HG03575 (cell line): ENCODE measurements around the gene AMOT.
A peak's percentile ranks its signal among the peaks of the same experiment; 100 is the strongest.

Experiments
- ATAC-seq: cut with Tn5 transposase; IDR thresholded peaks from one replicate; pipeline ENCODE4 v1.9.1; 2021; ENCODE audit not compliant: unreplicated experiment, insufficient number of reproducible peaks, low FRiP score; ENCODE audit errors: extremely low read depth

The AMOT gene

GRCh38 chrX:112846187-112846586 lies 5.6 kb upstream of the AMOT start:
- no peak for ATAC-seq

DNA sequence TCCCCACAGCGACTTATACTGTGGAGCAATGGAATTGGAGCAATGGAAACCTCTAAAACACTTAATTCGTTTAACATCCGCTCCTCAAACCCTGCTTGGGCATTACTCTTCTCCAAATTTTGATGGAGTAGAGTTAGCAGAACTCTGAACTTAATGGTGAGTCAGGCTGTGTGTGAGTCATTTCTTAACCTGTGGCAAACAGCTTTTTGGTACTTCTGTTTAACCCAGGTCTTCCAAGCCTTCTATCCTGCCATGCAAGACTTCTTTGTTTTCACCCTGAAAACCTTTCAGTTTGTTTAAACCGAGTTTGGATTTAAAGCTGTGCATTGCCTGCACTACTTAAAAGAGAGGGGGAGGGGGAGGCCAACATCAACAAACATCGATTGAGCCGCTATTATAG lies 3.6 kb upstream of the AMOT start:
- no peak for ATAC-seq

- no peak for ATAC-seq
These were observed 1.2 kb upstream of the AMOT start for GRCh38 chrX:112841820-112842157.

DNA sequence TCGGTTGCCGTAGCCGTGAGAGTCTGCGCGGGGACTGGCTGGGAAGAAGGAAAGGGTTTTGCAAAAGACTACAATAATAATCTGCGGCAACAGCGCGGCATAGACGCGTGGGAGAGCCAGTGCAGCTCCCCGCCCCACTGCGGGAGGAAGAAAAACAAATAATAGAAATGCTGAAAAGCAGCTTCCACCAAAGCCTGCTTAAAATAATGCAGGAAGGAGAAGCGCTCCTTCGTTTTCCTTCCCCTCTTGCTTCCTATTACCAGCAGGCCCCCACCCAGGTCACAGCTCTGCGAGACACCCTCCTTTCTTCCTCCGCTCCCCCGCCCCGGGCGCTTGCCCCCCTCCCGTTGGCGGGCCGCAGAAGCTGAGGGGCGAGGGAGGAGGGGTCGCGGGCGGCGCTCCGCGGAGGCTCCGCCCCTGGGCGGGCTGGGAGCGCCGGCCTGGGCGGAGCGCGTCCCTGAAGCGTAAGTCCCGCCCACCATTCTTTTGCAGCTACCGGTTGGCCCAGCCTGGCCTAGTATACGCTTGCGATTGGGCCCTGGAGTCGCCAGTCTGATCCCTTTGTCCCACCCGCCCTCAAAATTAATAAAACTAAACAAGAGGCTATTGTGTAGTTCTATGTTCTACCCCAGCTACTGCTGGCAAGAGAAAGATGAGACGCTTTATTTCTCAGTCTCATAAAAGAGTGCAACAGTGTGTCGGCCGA lies 636 bp upstream of the AMOT start:
- peak; percentile 78 for ATAC-seq

GRCh38 chrX:112839856-112840255 lies 775 bp downstream of the AMOT start:
- ATAC-seq = no peak

GRCh38 chrX:112837531-112837930 lies 3.1 kb downstream of the AMOT start:
- no peak for ATAC-seq

GRCh38 chrX:112835019-112835418 lies 5.6 kb downstream of the AMOT start:
- no peak for ATAC-seq

DNA sequence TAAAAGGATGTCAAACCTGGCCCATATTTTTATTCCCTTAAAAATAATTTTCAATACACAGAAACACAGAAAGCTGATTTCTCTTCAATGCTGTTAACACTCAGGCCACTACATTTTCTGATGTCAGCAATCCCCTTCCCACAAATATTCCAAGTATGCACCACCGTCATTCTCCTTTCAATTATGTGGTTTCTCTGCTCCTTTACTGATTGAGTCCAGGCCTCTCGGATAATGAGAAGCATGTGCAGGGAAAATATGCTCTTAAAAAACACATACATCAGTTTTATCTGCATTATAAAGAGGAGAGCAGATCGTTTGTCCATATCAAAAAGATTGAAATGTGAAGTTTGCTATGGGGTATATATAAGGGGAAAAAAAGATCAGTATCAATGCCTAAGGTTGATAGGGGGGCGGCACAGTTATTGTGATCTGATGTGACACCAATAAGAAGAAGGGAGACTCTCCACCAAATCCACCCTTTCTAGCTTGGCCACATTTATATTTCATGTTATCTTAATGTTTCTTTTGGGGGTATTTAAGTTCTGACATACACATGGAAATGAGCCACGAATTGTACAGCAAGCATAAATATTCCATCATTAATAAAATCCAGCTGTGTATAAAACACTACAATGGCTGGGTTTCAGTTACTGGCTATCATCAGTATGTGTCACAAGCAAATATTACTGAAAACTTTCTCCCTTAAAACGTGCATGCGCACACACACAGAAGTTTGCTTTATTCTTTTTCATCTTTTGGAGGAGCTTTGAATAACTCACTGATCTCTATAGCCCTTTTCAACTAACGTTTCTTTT lies 6.4 kb downstream of the AMOT start:
- ATAC-seq = no peak

- no peak for ATAC-seq
These were observed 8.0 kb downstream of the AMOT start for GRCh38 chrX:112832481-112833095.

GRCh38 chrX:112830540-112830939 lies 10.1 kb downstream of the AMOT start:
- no peak for ATAC-seq

GRCh38 chrX:112827292-112827903 lies 13.2 kb downstream of the AMOT start:
- ATAC-seq = no peak

- no peak for ATAC-seq
These were observed 14.6 kb downstream of the AMOT start for GRCh38 chrX:112826023-112826422.

DNA sequence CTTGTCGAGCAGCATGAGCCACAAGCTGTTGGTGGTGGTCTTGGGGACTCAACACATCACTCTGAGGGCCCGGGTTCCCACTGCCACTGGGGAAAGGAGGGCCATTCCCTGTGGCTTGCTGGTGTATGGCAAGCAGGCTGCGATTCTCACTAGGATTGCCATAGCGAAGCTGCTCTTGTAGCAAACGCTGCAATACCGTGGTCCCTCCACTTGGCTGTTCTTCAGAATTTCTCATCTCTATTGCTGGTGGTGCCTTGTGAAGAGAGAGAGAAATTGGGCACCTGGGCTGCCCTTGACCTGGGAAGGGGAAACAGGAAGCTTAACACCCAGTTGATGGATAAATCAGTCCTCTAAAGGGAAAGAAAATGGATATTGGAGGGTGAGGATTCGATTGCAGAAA lies 17.7 kb downstream of the AMOT start:
- no peak for ATAC-seq

GRCh38 chrX:112820364-112821268 lies 20.0 kb downstream of the AMOT start:
- no peak for ATAC-seq

GRCh38 chrX:112819813-112820212 lies 20.8 kb downstream of the AMOT start:
- ATAC-seq = no peak

DNA sequence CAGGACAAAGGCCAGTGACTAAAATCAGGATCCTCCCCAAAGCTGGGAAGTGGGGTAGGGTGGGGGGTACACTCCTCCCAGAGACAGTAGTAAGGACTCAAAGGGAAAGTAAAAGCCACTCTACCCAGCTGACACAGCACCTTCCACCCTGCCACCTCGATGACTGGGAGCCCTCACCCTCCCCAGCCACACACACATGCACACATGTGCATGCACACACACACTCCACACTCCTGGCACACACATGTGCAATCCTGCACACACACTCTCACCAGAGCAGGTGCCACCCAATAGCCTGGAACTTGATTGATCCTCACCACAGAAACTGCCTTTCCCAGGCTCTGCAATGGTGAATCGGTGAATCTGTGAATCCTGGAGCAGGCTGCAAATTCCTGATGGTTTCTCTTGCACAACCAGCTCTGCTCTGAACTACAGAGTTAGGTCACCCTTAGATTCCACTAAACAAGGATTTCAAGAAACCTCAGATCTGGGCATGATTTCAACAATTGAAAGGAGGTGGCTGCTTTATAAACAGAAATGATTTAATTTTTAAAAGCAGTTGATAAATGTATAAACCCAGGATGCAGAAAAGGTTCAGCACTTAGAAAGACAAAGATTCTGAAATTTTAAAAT lies 21.5 kb downstream of the AMOT start:
- no peak for ATAC-seq

DNA sequence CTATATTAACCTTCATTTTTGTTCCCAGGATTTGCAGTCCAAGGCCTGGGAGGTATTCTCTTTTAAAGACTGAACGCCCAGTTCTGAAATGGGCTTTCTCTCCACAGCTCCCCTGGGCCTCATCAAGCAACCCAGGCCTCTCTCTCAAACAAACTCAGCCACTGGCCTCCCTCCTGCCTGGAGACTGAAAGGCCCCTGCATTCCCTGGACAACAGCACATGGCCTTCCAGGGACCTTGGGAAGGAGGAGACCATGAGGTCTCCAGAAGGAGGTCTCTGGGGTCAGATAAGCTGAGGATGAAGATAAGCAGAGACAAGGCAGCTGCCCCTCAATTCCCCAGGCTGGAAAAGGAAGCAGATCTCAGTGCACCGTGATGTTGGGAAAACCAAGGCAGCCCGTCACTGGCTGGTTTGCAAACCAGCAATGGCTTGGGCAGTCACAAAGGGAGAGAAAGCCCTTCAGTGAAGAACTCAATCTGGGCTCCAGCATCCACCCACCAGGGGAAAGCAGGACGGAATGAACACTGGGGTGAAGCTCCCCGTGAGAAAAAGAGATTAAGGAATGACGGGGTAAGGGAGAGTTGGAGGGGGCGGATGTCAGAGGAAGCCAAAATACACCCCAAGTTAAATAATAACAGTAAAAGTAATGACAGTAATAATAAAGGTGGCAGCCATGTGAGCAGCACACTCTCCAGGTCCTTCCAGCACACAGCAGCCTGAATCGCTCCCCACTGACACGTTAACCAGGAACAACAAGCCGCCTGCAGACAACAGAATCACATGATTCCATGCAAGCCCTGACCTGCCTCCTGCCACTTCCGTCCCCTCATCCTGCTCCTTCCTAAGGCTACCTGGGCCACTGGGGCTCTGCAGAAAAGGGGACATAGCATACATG lies 22.3 kb downstream of the AMOT start:
- no peak for ATAC-seq

DNA sequence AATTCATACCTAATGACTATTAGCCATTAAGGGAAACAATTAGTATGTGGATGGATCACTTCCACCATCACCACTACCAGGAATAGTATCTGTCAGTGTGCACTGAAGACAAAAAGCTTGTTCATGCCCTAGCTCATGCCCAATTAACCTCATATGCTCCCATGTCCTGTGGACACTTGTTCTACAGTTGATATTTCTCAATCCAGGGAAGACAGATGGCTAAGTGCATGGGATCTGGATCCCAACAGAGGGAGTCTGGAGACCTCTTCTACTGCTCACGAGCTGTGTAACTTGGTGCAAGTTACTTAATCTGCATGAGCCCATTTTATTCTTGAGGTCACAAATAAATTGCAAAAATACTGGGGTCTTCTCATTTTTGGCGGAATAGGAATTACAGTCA lies 23.7 kb downstream of the AMOT start:
- ATAC-seq = no peak
